ENCODE measurements around the gene RFX7.

Gene RFX7

GRCh38 chr15:56082263-56082761 lies 161.4 kb downstream of the RFX7 start:
- WGBS, 2 experiments (ENCODE audit: insufficient coverage in 2 of 2), result 69 to 79% methylated on average over 2 of the region's 3 CpGs

GRCh38 chr15:56077081-56077480 lies 166.6 kb downstream of the RFX7 start:
- Histone ChIP-seq H3K4me3 (ENCODE audit: extremely low read depth, insufficient read depth, low read length, poor library complexity, severe bottlenecking) (no peak overlapping the region), H3K9me3 (ENCODE audit: control insufficient read depth, low read length) (no peaks in the 10 kb centered on the region), H3K4me1 (ENCODE audit: control insufficient read depth, insufficient read depth, low read length, poor library complexity, severe bottlenecking) (no peaks in the 10 kb centered on the region), H3K27ac (ENCODE audit: low read depth, low read length, severe bottlenecking) (no peak overlapping the region), H3K36me3 (ENCODE audit: control insufficient read depth, insufficient read depth, low read length) (no peaks in the 10 kb centered on the region)
- 75 to 79% methylated on average over 1 to 4 of the region's 5 CpGs for WGBS, 2 experiments (ENCODE audit: insufficient coverage in 2 of 2)

More at GRCh38 chr15:56082263-56082761, 161.4 kb downstream of the RFX7 start:
- Histone ChIP-seq H3K36me3 (ENCODE audit: control insufficient read depth, insufficient read depth, low read length) (no peaks in the 10 kb centered on the region), H3K4me3 (ENCODE audit: extremely low read depth, insufficient read depth, low read length, poor library complexity, severe bottlenecking) (no peak overlapping the region), H3K27ac (ENCODE audit: low read depth, low read length, severe bottlenecking) (no peak overlapping the region), H3K9me3 (ENCODE audit: control insufficient read depth, low read length) (no peaks in the 10 kb centered on the region), H3K4me1 (ENCODE audit: control insufficient read depth, insufficient read depth, low read length, poor library complexity, severe bottlenecking) (no peaks in the 10 kb centered on the region)

GRCh38 chr15:56076640-56077039 lies 167.0 kb downstream of the RFX7 start:
- H3K4me1 ChIP-seq (ENCODE audit: control insufficient read depth, insufficient read depth, low read length, poor library complexity, severe bottlenecking), result no peaks in the 10 kb centered on the region
- H3K36me3 ChIP-seq (ENCODE audit: control insufficient read depth, insufficient read depth, low read length), result no peaks in the 10 kb centered on the region
- H3K27ac ChIP-seq (ENCODE audit: low read depth, low read length, severe bottlenecking), result no peak overlapping the region
- H3K9me3 ChIP-seq (ENCODE audit: control insufficient read depth, low read length), result no peaks in the 10 kb centered on the region
- H3K4me3 ChIP-seq (ENCODE audit: extremely low read depth, insufficient read depth, low read length, poor library complexity, severe bottlenecking), result no peak overlapping the region
- WGBS, 2 experiments (ENCODE audit: insufficient coverage in 2 of 2), result 0% methylated on average over 1 of the region's 2 CpGs; no CpG with 5 or more reads in 1 of the 2 experiments

GRCh38 chr15:56074481-56075265 lies 169.0 kb downstream of the RFX7 start:
- no peak overlapping the region for H3K27ac ChIP-seq (ENCODE audit: low read depth, low read length, severe bottlenecking)
- no peaks in the 10 kb centered on the region for H3K36me3 ChIP-seq (ENCODE audit: control insufficient read depth, insufficient read depth, low read length)
- H3K9me3 ChIP-seq (ENCODE audit: control insufficient read depth, low read length), result no peaks in the 10 kb centered on the region
- no peaks in the 10 kb centered on the region for H3K4me1 ChIP-seq (ENCODE audit: control insufficient read depth, insufficient read depth, low read length, poor library complexity, severe bottlenecking)
- H3K4me3 ChIP-seq (ENCODE audit: extremely low read depth, insufficient read depth, low read length, poor library complexity, severe bottlenecking), result no peak overlapping the region
- WGBS, 2 experiments (ENCODE audit: insufficient coverage in 2 of 2), result 82% methylated on average over 2 of the region's 5 CpGs; no CpG with 5 or more reads in 1 of the 2 experiments

GRCh38 chr15:56064152-56064551 lies 179.5 kb downstream of the RFX7 start:
- H3K4me3 ChIP-seq (ENCODE audit: extremely low read depth, insufficient read depth, low read length, poor library complexity, severe bottlenecking), result no peak overlapping the region
- no peak overlapping the region for H3K27ac ChIP-seq (ENCODE audit: low read depth, low read length, severe bottlenecking)
- no peaks in the 10 kb centered on the region for H3K4me1 ChIP-seq (ENCODE audit: control insufficient read depth, insufficient read depth, low read length, poor library complexity, severe bottlenecking)
- WGBS, 2 experiments (ENCODE audit: insufficient coverage in 2 of 2), result 100% methylated on average over 1 of the region's 3 CpGs; no CpG with 5 or more reads in 1 of the 2 experiments
- H3K9me3 ChIP-seq (ENCODE audit: control insufficient read depth, low read length), result no peaks in the 10 kb centered on the region
- no peaks in the 10 kb centered on the region for H3K36me3 ChIP-seq (ENCODE audit: control insufficient read depth, insufficient read depth, low read length)

- Histone ChIP-seq H3K27ac (ENCODE audit: low read depth, low read length, severe bottlenecking) (no peak overlapping the region), H3K36me3 (ENCODE audit: control insufficient read depth, insufficient read depth, low read length) (no peaks in the 10 kb centered on the region), H3K4me3 (ENCODE audit: extremely low read depth, insufficient read depth, low read length, poor library complexity, severe bottlenecking) (no peak overlapping the region), H3K4me1 (ENCODE audit: control insufficient read depth, insufficient read depth, low read length, poor library complexity, severe bottlenecking) (no peaks in the 10 kb centered on the region), H3K9me3 (ENCODE audit: control insufficient read depth, low read length) (no peaks in the 10 kb centered on the region)
- WGBS, 2 experiments (ENCODE audit: insufficient coverage in 2 of 2), result no CpG with 5 or more reads among the region's 2 CpGs
These were observed 184.0 kb downstream of the RFX7 start for GRCh38 chr15:56059716-56060115.

- Histone ChIP-seq H3K36me3 (ENCODE audit: control insufficient read depth, insufficient read depth, low read length) (no peaks in the 10 kb centered on the region), H3K4me3 (ENCODE audit: extremely low read depth, insufficient read depth, low read length, poor library complexity, severe bottlenecking) (no peak overlapping the region), H3K27ac (ENCODE audit: low read depth, low read length, severe bottlenecking) (no peak overlapping the region), H3K9me3 (ENCODE audit: control insufficient read depth, low read length) (no peaks in the 10 kb centered on the region), H3K4me1 (ENCODE audit: control insufficient read depth, insufficient read depth, low read length, poor library complexity, severe bottlenecking) (no peaks in the 10 kb centered on the region)
- WGBS, 2 experiments (ENCODE audit: insufficient coverage in 2 of 2), result 83 to 100% methylated on average over 1 of the region's 2 CpGs
These were observed 184.7 kb downstream of the RFX7 start for GRCh38 chr15:56058986-56059385.

- Histone ChIP-seq H3K4me1 (ENCODE audit: control insufficient read depth, insufficient read depth, low read length, poor library complexity, severe bottlenecking) (no peaks in the 10 kb centered on the region), H3K4me3 (ENCODE audit: extremely low read depth, insufficient read depth, low read length, poor library complexity, severe bottlenecking) (no peak overlapping the region), H3K27ac (ENCODE audit: low read depth, low read length, severe bottlenecking) (no peak overlapping the region), H3K9me3 (ENCODE audit: control insufficient read depth, low read length) (no peaks in the 10 kb centered on the region), H3K36me3 (ENCODE audit: control insufficient read depth, insufficient read depth, low read length) (no peaks in the 10 kb centered on the region)
- 83 to 89% methylated on average over 5 of the region's 7 CpGs for WGBS, 2 experiments (ENCODE audit: insufficient coverage in 2 of 2)
These were observed 187.1 kb downstream of the RFX7 start for GRCh38 chr15:56056626-56057025.

- no peaks in the 10 kb centered on the region for H3K36me3 ChIP-seq (ENCODE audit: control insufficient read depth, insufficient read depth, low read length)
- H3K27ac ChIP-seq (ENCODE audit: low read depth, low read length, severe bottlenecking), result peak overlapping the region; percentile 54
- no peaks in the 10 kb centered on the region for H3K9me3 ChIP-seq (ENCODE audit: control insufficient read depth, low read length)
- H3K4me1 ChIP-seq (ENCODE audit: control insufficient read depth, insufficient read depth, low read length, poor library complexity, severe bottlenecking), result no peaks in the 10 kb centered on the region
- H3K4me3 ChIP-seq (ENCODE audit: extremely low read depth, insufficient read depth, low read length, poor library complexity, severe bottlenecking), result no peak overlapping the region
These were observed 190.7 kb downstream of the RFX7 start for GRCh38 chr15:56053046-56053400.

GRCh38 chr15:56052395-56053045 lies 191.2 kb downstream of the RFX7 start:
- WGBS, 2 experiments (ENCODE audit: insufficient coverage in 2 of 2), result 0% methylated on average over 1 of the region's 2 CpGs; no CpG with 5 or more reads in 1 of the 2 experiments
- H3K27ac ChIP-seq (ENCODE audit: low read depth, low read length, severe bottlenecking), result peak overlapping the region; percentile 54

GRCh38 chr15:56051676-56052075 lies 192.0 kb downstream of the RFX7 start:
- peaks cover 4% of the 10 kb centered on the region for H3K9me3 ChIP-seq (ENCODE audit: control insufficient read depth, low read length)
- no peak overlapping the region for H3K27ac ChIP-seq (ENCODE audit: low read depth, low read length, severe bottlenecking)
- no peaks in the 10 kb centered on the region for H3K4me1 ChIP-seq (ENCODE audit: control insufficient read depth, insufficient read depth, low read length, poor library complexity, severe bottlenecking)
- H3K4me3 ChIP-seq (ENCODE audit: extremely low read depth, insufficient read depth, low read length, poor library complexity, severe bottlenecking), result no peak overlapping the region
- no peaks in the 10 kb centered on the region for H3K36me3 ChIP-seq (ENCODE audit: control insufficient read depth, insufficient read depth, low read length)

More at GRCh38 chr15:56052395-56053045, 191.2 kb downstream of the RFX7 start:
- Histone ChIP-seq H3K4me1 (ENCODE audit: control insufficient read depth, insufficient read depth, low read length, poor library complexity, severe bottlenecking) (no peaks in the 10 kb centered on the region), H3K36me3 (ENCODE audit: control insufficient read depth, insufficient read depth, low read length) (no peaks in the 10 kb centered on the region), H3K9me3 (ENCODE audit: control insufficient read depth, low read length) (no peaks in the 10 kb centered on the region), H3K4me3 (ENCODE audit: extremely low read depth, insufficient read depth, low read length, poor library complexity, severe bottlenecking) (no peak overlapping the region)
